ENCODE data around the gene PSMB7.

GRCh38 chr9:124373386-124373785, 41.9 kb downstream of the PSMB7 start:
- TF ChIP-seq CTCF (IDR thresholded peaks at IDR 0.05; ENCODE audit: insufficient read depth, low read depth, low read length) (no peak), EZH2 (IDR thresholded peaks at IDR 0.05; ENCODE audit: insufficient read depth, low read length) (no peak)
